Endothelial cell of umbilical vein (primary cell): Measurements from ENCODE around the gene NDUFAF2. TPM values are rescaled to one million over a fixed set of nuclear protein-coding genes. Genes with fewer than 3 reads are reported as not detected.

Experiments used
- BruUV-seq: library from RNA; stranded (reverse); fragments of 400-500 nt; replicated peaks from 2 replicates; lab custom pipeline; 2021; lab: Mats Ljungman, UMichigan
- CTCF ChIA-PET: fragments of 300-600, 350-600 bp; sonication (Branson Sonifier 250); formaldehyde crosslinking; loops from one replicate; lab custom pipeline; 2021; ENCODE audit warnings: antibody characterized with exemption, inconsistent platforms; lab: Charles Lee
- POLR2A ChIA-PET: fragments of 300-600, 350-600 bp; sonication (Branson Sonifier 250); formaldehyde crosslinking; loops from one replicate; lab custom pipeline; 2021; ENCODE audit warnings: antibody characterized with exemption, inconsistent platforms; lab: Charles Lee
- DNase-seq: peaks from one replicate; pipeline ENCODE4 v3.0.0-alpha.2; 2011; ENCODE audit warnings: low read depth, low spot score
- FAIRE-seq: peaks from 2 replicates; lab custom pipeline; 2011; peaks lifted over from hg19 to GRCh38; lab: Jason Lieb, UNC
- H2AFZ ChIP-seq: 2 replicates; pipeline ENCODE4 v1.6.0; 2012; ENCODE audit warnings: low read depth, low read length, control low read depth, inconsistent platforms
- H3K27ac ChIP-seq: 2 replicates; pipeline ENCODE4 v1.5.1; 2011; ENCODE audit warnings: low read depth, mild to moderate bottlenecking, control low read depth, low read length, moderate library complexity; ENCODE audit not compliant: insufficient read depth
- H3K27me3 ChIP-seq, 2 experiments: 2 replicates each; pipeline versions ENCODE4 v1.6.0 to v1.6.1; 2011; ENCODE audit warnings: low read length in 2 of 2, mixed read lengths in 1 of 2; ENCODE audit not compliant: control insufficient read depth in 2 of 2, insufficient read depth in 2 of 2
- H3K36me3 ChIP-seq, 2 experiments: 2 replicates in 1 of 2; 3 replicates in 1 of 2; pipeline ENCODE4 v1.5.1; 2011; ENCODE audit warnings: low read length in 2 of 2, mild to moderate bottlenecking in 1 of 2, moderate library complexity in 1 of 2; ENCODE audit not compliant: control insufficient read depth in 2 of 2, insufficient read depth in 2 of 2; ENCODE audit errors: extremely low read depth in 1 of 2
- H3K4me1 ChIP-seq: 3 replicates; pipeline ENCODE4 v1.5.1; 2011; ENCODE audit warnings: mild to moderate bottlenecking, low read length; ENCODE audit not compliant: control insufficient read depth, insufficient read depth; ENCODE audit errors: extremely low read depth
- H3K4me2 ChIP-seq: 2 replicates; pipeline ENCODE4 v1.6.1; 2011; ENCODE audit warnings: low read length, control low read depth, mixed read lengths; ENCODE audit not compliant: insufficient read depth
- H3K4me3 ChIP-seq, 3 experiments: fragments of 200-600 bp in 1 of 3; sonication (generic), shearing (Covaris generic) in 1 of 3; replicated peaks in 1 of 3; 2 replicates each; pipeline ENCODE4 v1.5.1; 2011 to 2016; ENCODE audit warnings: control low read depth in 3 of 3, low read length in 3 of 3, mild to moderate bottlenecking in 2 of 3, inconsistent platforms in 1 of 3, low read depth in 1 of 3, moderate library complexity in 1 of 3; ENCODE audit not compliant: insufficient read depth in 1 of 3
- H3K79me2 ChIP-seq: 2 replicates; pipeline ENCODE4 v1.6.0; 2012; ENCODE audit warnings: low read length, inconsistent platforms; ENCODE audit not compliant: control insufficient read depth, insufficient read depth
- H3K9ac ChIP-seq: replicated peaks from 2 replicates; pipeline ENCODE3; 2011; ENCODE audit warnings: low read length, control low read depth; ENCODE audit not compliant: insufficient read depth; ENCODE audit errors: extremely low read depth
- H3K9me1 ChIP-seq: replicated peaks from 3 replicates; pipeline ENCODE4 v1.6.0; 2011; ENCODE audit warnings: mild to moderate bottlenecking, low read length; ENCODE audit not compliant: control insufficient read depth, insufficient read depth; ENCODE audit errors: extremely low read depth
- H3K9me3 ChIP-seq: replicated peaks from 2 replicates; pipeline ENCODE4 v1.5.1; 2012; ENCODE audit warnings: low read length, inconsistent platforms; ENCODE audit not compliant: control insufficient read depth, insufficient read depth
- H4K20me1 ChIP-seq: replicated peaks from 2 replicates; pipeline ENCODE3; 2011; ENCODE audit warnings: mild to moderate bottlenecking, low read length; ENCODE audit not compliant: control insufficient read depth, insufficient read depth; ENCODE audit errors: extremely low read depth
- CTCF ChIP-seq, 2 donors: IDR thresholded peaks; 1 replicate in 1 of 2; 2 replicates in 1 of 2; pipeline ENCODE4 v1.5.1; 2011; ENCODE audit warnings: low read length in 2 of 2, mild to moderate bottlenecking in 2 of 2, moderate library complexity in 2 of 2, control low read depth in 1 of 2, inconsistent platforms in 1 of 2, low read depth in 1 of 2; ENCODE audit not compliant: insufficient read depth in 1 of 2; ENCODE audit errors: extremely low read depth in 1 of 2
- EZH2 ChIP-seq: IDR thresholded peaks from 2 replicates; pipeline ENCODE4 v1.6.1; 2012; ENCODE audit warnings: borderline replicate concordance, low read depth, mild to moderate bottlenecking, moderate library complexity, low read length, inconsistent platforms; ENCODE audit not compliant: severe bottlenecking
- FOS ChIP-seq: IDR thresholded peaks from 2 replicates; pipeline ENCODE4 v1.6.1; 2011; ENCODE audit warnings: mild to moderate bottlenecking, low read length, moderate library complexity, borderline replicate concordance; ENCODE audit not compliant: insufficient read depth
- GATA2 ChIP-seq: IDR thresholded peaks from 2 replicates; pipeline ENCODE4 v1.7.0; 2011; ENCODE audit warnings: low read depth, mild to moderate bottlenecking, moderate library complexity, mixed read lengths, low read length; ENCODE audit not compliant: insufficient read length, insufficient read depth
- JUN ChIP-seq: IDR thresholded peaks from 2 replicates; pipeline ENCODE4 v1.6.1; 2011; ENCODE audit warnings: borderline replicate concordance, low read depth; ENCODE audit not compliant: insufficient read length, insufficient read depth
- MAX ChIP-seq: IDR thresholded peaks from 2 replicates; pipeline ENCODE4 v1.6.1; 2011; ENCODE audit not compliant: insufficient read depth, insufficient read length
- MYC ChIP-seq: IDR thresholded peaks from one replicate; pipeline ENCODE4 v1.6.1; 2011; ENCODE audit warnings: mild to moderate bottlenecking, low read depth, low read length
- POLR2A ChIP-seq: IDR thresholded peaks from 2 replicates; pipeline ENCODE4 v1.6.1; 2012; ENCODE audit warnings: low read depth, mild to moderate bottlenecking, control low read depth, low read length
- POLR2AphosphoS5 ChIP-seq: IDR thresholded peaks from 2 replicates; pipeline ENCODE4 v1.6.1; 2012; ENCODE audit warnings: low read depth, mild to moderate bottlenecking, control low read depth, low read length, moderate library complexity; ENCODE audit not compliant: insufficient read depth
- dilution Hi-C: fragments of 300-500 bp; cut with MboI; formaldehyde crosslinking; loops from one replicate; pipeline ENCODE4 v1.15.0; 2019; ENCODE audit warnings: low sequenced_read_pairs; ENCODE audit not compliant: extremely low pct_ligation_motif_present
- intact Hi-C: fragments of 100-400 bp; cut with micrococcal nuclease; formaldehyde crosslinking; loops from one replicate; pipeline ENCODE4 v1.10.0; 2022
- polyA plus RNA-seq, 4 experiments: library from polyadenylated mRNA; depleted of rRNA in 3 of 4; stranded (reverse) in 3 of 4; unstranded in 1 of 4; fragments of >200 nt; gene quantifications; 2 replicates each; pipeline versions ENCODE4 v1.2.1 to v1.2.3, GENCODE V29; 2011 to 2012; ENCODE audit warnings: missing spikeins in 1 of 4
- total RNA-seq: library from RNA; stranded (reverse); gene quantifications from 2 replicates; pipeline ENCODE4 v1.2.3, GENCODE V29; 2021

The NDUFAF2 gene
- total and polyA plus RNA-seq, 2 donors (not counting 3 experiments of a cell fraction or from before 2014, with no cell fraction given) = 10.7 to 39.9 TPM

DNA sequence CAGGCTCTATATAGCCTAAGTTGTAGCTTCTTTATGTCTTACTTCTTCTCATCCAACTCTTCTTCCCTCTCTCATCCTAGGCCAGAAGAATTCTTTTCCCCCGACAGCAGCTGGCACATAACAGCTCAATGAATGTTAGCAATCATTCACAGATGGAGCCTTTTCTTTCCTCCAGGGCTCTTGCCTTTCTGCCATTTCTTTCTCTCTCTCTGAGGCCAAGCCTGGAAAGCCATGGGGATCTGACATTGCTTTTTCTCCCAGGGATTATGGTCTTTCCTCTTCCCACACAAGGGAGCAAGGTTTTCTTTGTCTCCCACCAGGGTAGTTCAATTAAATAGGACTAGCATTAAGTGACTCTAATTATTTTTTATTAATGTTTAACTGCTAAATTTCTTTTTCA lies 196.8 kb downstream of the NDUFAF2 start:
- no peak overlapping the region for H2AFZ ChIP-seq
- POLR2A ChIA-PET = no interaction called here
- no peaks in the 10 kb centered on the region for H3K79me2 ChIP-seq
- H3K27ac ChIP-seq = no peak overlapping the region
- CTCF ChIA-PET = interaction anchor here (1.3 kb wide), 1 partner anchor 17 kb away, joined by 5 read pairs; no protein-coding TSS in a partner anchor
- intact Hi-C loops = no loop called here
- H4K20me1 ChIP-seq = no peaks in the 10 kb centered on the region
- H3K4me2 ChIP-seq = no peak overlapping the region
- TF ChIP-seq FOS (no peak), GATA2 (no peak), POLR2AphosphoS5 (no peak), EZH2 (no peak)
- no peaks in the 10 kb centered on the region for H3K36me3 ChIP-seq
- no peaks in the 10 kb centered on the region for H3K9me1 ChIP-seq
- H3K9me3 ChIP-seq = no peaks in the 10 kb centered on the region
- dilution Hi-C loops = no loop called here
- no peak for DNase-seq
- no TSS peak for BruUV-seq
- no peak overlapping the region for H3K4me3 ChIP-seq
- H3K9ac ChIP-seq = no peak overlapping the region
- no peaks in the 10 kb centered on the region for H3K27me3 ChIP-seq
- no peak for FAIRE-seq
- no peaks in the 10 kb centered on the region for H3K4me1 ChIP-seq

DNA sequence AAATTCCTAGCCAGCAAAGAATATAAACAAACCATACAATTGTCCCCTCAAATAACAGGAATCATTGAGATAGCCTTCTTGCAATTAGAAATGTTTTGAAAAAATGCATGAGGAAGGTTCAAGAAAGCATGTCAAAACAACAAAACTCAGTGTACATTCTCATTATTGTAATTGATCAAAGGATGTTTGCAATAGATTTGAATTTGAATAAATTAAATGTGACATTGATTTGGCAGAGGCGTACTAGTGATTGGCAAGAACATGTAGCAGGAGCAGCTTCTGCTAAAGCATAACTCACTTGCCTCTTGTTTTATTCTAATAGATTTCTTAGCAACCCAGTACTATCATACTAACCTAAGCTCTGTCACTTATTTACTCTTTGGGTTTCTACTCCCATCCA lies 197.4 kb downstream of the NDUFAF2 start:
- FAIRE-seq (no peak), DNase-seq (peak; percentile 34)
- H3K4me3 ChIP-seq = no peak overlapping the region
- H3K4me1 ChIP-seq = no peaks in the 10 kb centered on the region
- no peaks in the 10 kb centered on the region for H3K9me3 ChIP-seq
- no peaks in the 10 kb centered on the region for H3K36me3 ChIP-seq
- dilution Hi-C loops = no loop called here
- no peak overlapping the region for H2AFZ ChIP-seq
- H3K9me1 ChIP-seq = no peaks in the 10 kb centered on the region
- no peaks in the 10 kb centered on the region for H3K27me3 ChIP-seq
- no TSS peak for BruUV-seq
- no peak overlapping the region for H3K9ac ChIP-seq
- H4K20me1 ChIP-seq = no peaks in the 10 kb centered on the region
- ChIA-PET POLR2A (no interaction called here), CTCF (no interaction called here)
- H3K4me2 ChIP-seq = no peak overlapping the region
- no peak overlapping the region for H3K27ac ChIP-seq
- TF ChIP-seq JUN = no peak
- TF ChIP-seq FOS = no peak
- no peak for TF ChIP-seq MYC
- no peak for TF ChIP-seq EZH2
- no peak for TF ChIP-seq MAX
- TF ChIP-seq CTCF (IDR thresholded peaks at IDR 0.05; ENCODE audit: extremely low read depth in 1 of 2, insufficient read depth in 1 of 2, low read depth in 1 of 2, low read length in 2 of 2) = no peak
- TF ChIP-seq GATA2 = no peak
- no peak for TF ChIP-seq POLR2AphosphoS5
- no peak for TF ChIP-seq POLR2A
- intact Hi-C loops = no loop called here
- H3K79me2 ChIP-seq = no peaks in the 10 kb centered on the region
